Mesenchymal stem cell (in vitro differentiated cells and primary cell): ENCODE measurements around the gene SOCS4.

Experiments used
- DNase-seq: peaks from one replicate; pipeline ENCODE4 v3.0.0-alpha.2; 2013
- H2AFZ ChIP-seq: one replicate; pipeline ENCODE4 v1.6.1; 2013; ENCODE audit warnings: low read depth, mild to moderate bottlenecking, control low read depth, inconsistent platforms, low read length, moderate library complexity
- H2AK5ac ChIP-seq: 2 replicates; pipeline ENCODE4 v1.6.1; 2013; ENCODE audit warnings: low read length, moderate library complexity, mild to moderate bottlenecking, inconsistent platforms; ENCODE audit not compliant: severe bottlenecking
- H2BK120ac ChIP-seq: one replicate; pipeline ENCODE4 v1.6.1; 2013; ENCODE audit warnings: low read depth, mild to moderate bottlenecking, inconsistent platforms, low read length, moderate library complexity
- H2BK12ac ChIP-seq, 2 experiments: one replicate each; pipeline ENCODE4 v1.6.1; 2013; ENCODE audit warnings: inconsistent platforms in 2 of 2, low read length in 2 of 2, mild to moderate bottlenecking in 2 of 2, moderate library complexity in 2 of 2, control low read depth in 1 of 2
- H2BK15ac ChIP-seq: one replicate; pipeline ENCODE4 v1.6.1; 2013; ENCODE audit warnings: mild to moderate bottlenecking, low read depth, inconsistent platforms; ENCODE audit not compliant: poor library complexity, severe bottlenecking
- H2BK5ac ChIP-seq: 2 replicates; pipeline ENCODE4 v1.6.1; 2013; ENCODE audit warnings: low read depth, mild to moderate bottlenecking, low read length, control low read depth, inconsistent platforms; ENCODE audit not compliant: poor library complexity, severe bottlenecking
- H3K14ac ChIP-seq, 2 experiments: one replicate each; pipeline ENCODE4 v1.6.1; 2013; ENCODE audit warnings: inconsistent platforms in 2 of 2, low read length in 2 of 2, control low read depth in 1 of 2, mild to moderate bottlenecking in 1 of 2, moderate library complexity in 1 of 2
- H3K18ac ChIP-seq, 2 experiments: one replicate each; pipeline ENCODE4 v1.6.1; 2013; ENCODE audit warnings: inconsistent platforms in 2 of 2, low read length in 2 of 2, control low read depth in 1 of 2, low read depth in 1 of 2, mild to moderate bottlenecking in 1 of 2
- H3K23ac ChIP-seq, 2 experiments: one replicate each; pipeline ENCODE4 v1.6.1; 2013; ENCODE audit warnings: inconsistent platforms in 2 of 2, low read length in 2 of 2, mild to moderate bottlenecking in 2 of 2, moderate library complexity in 2 of 2, control low read depth in 1 of 2
- H3K27ac ChIP-seq: 2 replicates; pipeline ENCODE4 v1.5.1; 2013; ENCODE audit warnings: mild to moderate bottlenecking, moderate library complexity, low read length, control low read depth, inconsistent platforms; ENCODE audit not compliant: poor library complexity, severe bottlenecking
- H3K27me3 ChIP-seq, 2 experiments: 2 replicates each; pipeline versions ENCODE4 v1.6.1 to v1.7.0; 2013; ENCODE audit warnings: low read length in 2 of 2, mild to moderate bottlenecking in 2 of 2, moderate library complexity in 2 of 2, control low read depth in 1 of 2, inconsistent platforms in 1 of 2; ENCODE audit not compliant: control insufficient read depth in 1 of 2, insufficient read depth in 1 of 2
- H3K36me3 ChIP-seq, 2 experiments: 2 replicates each; pipeline versions ENCODE4 v1.6.1 to v1.7.0; 2013; ENCODE audit warnings: low read length in 2 of 2, control low read depth in 1 of 2, inconsistent platforms in 1 of 2, low read depth in 1 of 2, mild to moderate bottlenecking in 1 of 2; ENCODE audit not compliant: insufficient read depth in 2 of 2, control insufficient read depth in 1 of 2
- H3K4ac ChIP-seq, 2 experiments: one replicate each; pipeline ENCODE4 v1.6.1; 2013; ENCODE audit warnings: inconsistent platforms in 2 of 2, low read length in 2 of 2, mild to moderate bottlenecking in 2 of 2, moderate library complexity in 2 of 2, control low read depth in 1 of 2, low read depth in 1 of 2
- H3K4me1 ChIP-seq: 2 replicates; pipeline ENCODE4 v1.6.1; 2013; ENCODE audit warnings: low read depth, low read length, control low read depth; ENCODE audit not compliant: control insufficient read depth, insufficient read depth
- H3K4me2 ChIP-seq: 2 replicates; pipeline ENCODE4 v1.6.1; 2013; ENCODE audit warnings: low read length, mild to moderate bottlenecking, inconsistent platforms; ENCODE audit not compliant: poor library complexity, severe bottlenecking
- H3K4me3 ChIP-seq, 2 experiments: 2 replicates each; pipeline versions ENCODE4 v1.5.1 to v1.7.0; 2013; ENCODE audit warnings: low read length in 2 of 2, mild to moderate bottlenecking in 2 of 2, control low read depth in 1 of 2, low read depth in 1 of 2; ENCODE audit not compliant: insufficient read depth in 1 of 2
- H3K79me1 ChIP-seq: replicated peaks from 2 replicates; pipeline ENCODE4 v1.6.1; 2013; ENCODE audit warnings: mild to moderate bottlenecking, control low read depth, low read length, inconsistent platforms; ENCODE audit not compliant: poor library complexity, severe bottlenecking
- H3K9ac ChIP-seq: 2 replicates; pipeline ENCODE4 v1.7.0; 2013; ENCODE audit warnings: mild to moderate bottlenecking, low read length, moderate library complexity
- H3K9me3 ChIP-seq: 2 replicates; pipeline ENCODE4 v1.7.0; 2013; ENCODE audit warnings: mild to moderate bottlenecking, low read length; ENCODE audit not compliant: control insufficient read depth
- H4K8ac ChIP-seq: one replicate; pipeline ENCODE4 v1.6.1; 2013; ENCODE audit warnings: inconsistent platforms, mild to moderate bottlenecking, low read length, moderate library complexity
- H4K91ac ChIP-seq: one replicate; pipeline ENCODE4 v1.6.1; 2013; ENCODE audit warnings: mild to moderate bottlenecking, low read length, inconsistent platforms
- WGBS: methylation state at CpG from one replicate; pipeline ENCODE4 v1.1.7; 2013; ENCODE audit warnings: mixed read lengths; 5-methylcytosine and 5-hydroxymethylcytosine counted together

SOCS4 gene

DNA sequence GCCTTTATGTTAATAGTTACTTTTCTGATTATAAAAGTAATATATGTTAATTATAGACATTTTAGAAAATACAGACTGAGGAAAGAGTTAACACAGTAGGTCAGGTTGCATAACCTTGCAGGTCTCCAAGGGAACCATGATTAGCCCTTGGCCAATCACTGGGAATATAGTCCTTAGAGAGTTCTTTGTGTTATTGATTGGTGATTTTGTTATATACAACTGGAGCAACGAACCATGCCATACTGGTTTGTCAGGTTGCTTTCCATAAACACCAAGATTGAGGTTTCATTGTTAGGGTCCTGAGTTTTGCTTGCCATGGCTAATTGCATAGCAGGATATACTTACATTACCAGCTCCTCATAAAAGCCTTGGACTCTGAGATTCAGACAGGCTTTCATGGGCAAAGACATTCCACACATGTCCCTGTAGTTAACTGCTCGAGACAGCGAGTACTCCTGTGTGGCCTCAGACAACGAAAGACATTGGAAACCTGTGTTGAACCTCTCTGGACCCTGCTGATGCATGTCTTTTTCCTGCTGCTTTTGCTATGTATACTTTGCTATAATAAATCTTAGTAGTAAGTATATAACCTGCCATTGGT, 58.1 kb downstream of the SOCS4 start:
- no peaks in the 10 kb centered on the region for H3K36me3 ChIP-seq
- H3K27ac ChIP-seq = no peak overlapping the region

DNA sequence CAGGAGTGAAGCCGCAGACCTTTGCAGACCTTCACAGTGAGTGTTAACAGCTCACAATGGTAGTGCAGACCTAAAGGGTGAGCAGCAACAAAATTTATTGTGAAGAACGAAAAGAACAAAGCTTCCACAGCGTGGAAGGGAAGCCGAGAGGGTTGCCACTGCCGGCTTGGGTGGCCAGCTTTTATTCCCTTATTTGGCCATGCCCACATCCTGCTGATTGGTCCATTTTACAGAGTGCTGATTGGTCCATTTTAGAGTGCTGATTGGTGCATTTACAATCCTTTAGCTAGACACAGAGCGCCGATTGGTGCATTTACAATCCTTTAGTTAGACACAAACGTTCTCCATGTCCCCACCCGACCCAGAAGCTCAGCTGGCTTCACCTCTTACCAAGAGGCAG, 59.9 kb downstream of the SOCS4 start:
- no peak overlapping the region for H2BK5ac ChIP-seq
- H2AFZ ChIP-seq = no peak overlapping the region
- H3K4ac ChIP-seq = no peak overlapping the region
- 97% methylated on average over 7 of the region's 9 CpGs for WGBS
- no peak overlapping the region for H3K14ac ChIP-seq
- H3K9ac ChIP-seq = no peak overlapping the region
- no peak overlapping the region for H3K27ac ChIP-seq
- DNase-seq = no peak
- no peak overlapping the region for H2AK5ac ChIP-seq
- no peak overlapping the region for H3K4me3 ChIP-seq
- no peak overlapping the region for H3K18ac ChIP-seq
- H3K79me1 ChIP-seq = no peaks in the 10 kb centered on the region
- H3K4me1 ChIP-seq = no peaks in the 10 kb centered on the region
- no peak overlapping the region for H2BK12ac ChIP-seq
- H3K9me3 ChIP-seq = no peaks in the 10 kb centered on the region
- no peak overlapping the region for H4K91ac ChIP-seq
- H3K36me3 ChIP-seq = no peaks in the 10 kb centered on the region
- H3K23ac ChIP-seq = no peak overlapping the region
- H2BK120ac ChIP-seq = no peak overlapping the region
- H3K27me3 ChIP-seq = no peaks in the 10 kb centered on the region
- H2BK15ac ChIP-seq = no peak overlapping the region
- H3K4me2 ChIP-seq = no peak overlapping the region
- H4K8ac ChIP-seq = no peak overlapping the region

More for the DNA sequence above, 58.1 kb downstream of the SOCS4 start:
- 84% methylated on average over 3 of the region's 4 CpGs for WGBS
- Histone ChIP-seq H2BK120ac (no peak overlapping the region), H2BK15ac (no peak overlapping the region), H3K4ac (no peak overlapping the region), H3K14ac (no peak overlapping the region), H3K79me1 (no peaks in the 10 kb centered on the region), H3K9ac (no peak overlapping the region), H3K4me3 (no peak overlapping the region), H2BK12ac (no peak overlapping the region), H3K18ac (no peak overlapping the region), H3K4me2 (no peak overlapping the region), H4K91ac (no peak overlapping the region), H4K8ac (no peak overlapping the region), H2AK5ac (no peak overlapping the region), H3K27me3 (no peaks in the 10 kb centered on the region), H2AFZ (no peak overlapping the region), H2BK5ac (no peak overlapping the region), H3K9me3 (no peaks in the 10 kb centered on the region), H3K4me1 (no peaks in the 10 kb centered on the region), H3K23ac (no peak overlapping the region)
- no peak for DNase-seq

DNA sequence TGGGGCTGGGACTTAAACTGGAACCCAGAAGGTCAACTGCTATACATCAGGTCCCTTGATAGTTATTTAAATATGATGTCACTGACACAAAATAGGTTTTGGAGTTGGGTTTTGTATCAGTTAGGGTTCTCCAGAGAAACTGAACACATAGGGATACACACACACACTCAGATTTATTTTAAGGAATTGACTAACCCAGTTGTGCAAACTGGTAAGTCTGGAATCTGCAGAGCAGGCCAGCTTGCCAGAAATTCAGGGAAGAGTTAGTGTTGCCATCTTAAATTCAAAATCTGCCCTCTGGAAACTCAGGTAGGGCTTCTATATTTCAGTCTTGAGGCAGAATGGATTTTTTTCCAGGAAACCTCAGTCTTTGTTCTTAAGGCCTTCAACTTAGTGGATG, 61.3 kb downstream of the SOCS4 start:
- Histone ChIP-seq H2BK12ac (no peak overlapping the region), H3K9me3 (no peaks in the 10 kb centered on the region), H4K91ac (no peak overlapping the region), H4K8ac (no peak overlapping the region), H3K4me1 (no peaks in the 10 kb centered on the region), H3K4ac (no peak overlapping the region), H2BK120ac (no peak overlapping the region), H2AK5ac (no peak overlapping the region), H3K27ac (no peak overlapping the region), H3K14ac (no peak overlapping the region), H3K4me3 (no peak overlapping the region), H3K79me1 (no peaks in the 10 kb centered on the region), H2BK15ac (no peak overlapping the region), H3K36me3 (no peaks in the 10 kb centered on the region), H3K18ac (no peak overlapping the region), H2BK5ac (no peak overlapping the region), H3K9ac (peak overlapping the region; percentile 33), H3K23ac (no peak overlapping the region), H3K4me2 (no peak overlapping the region), H2AFZ (no peak overlapping the region), H3K27me3 (no peaks in the 10 kb centered on the region)
- no peak for DNase-seq

DNA sequence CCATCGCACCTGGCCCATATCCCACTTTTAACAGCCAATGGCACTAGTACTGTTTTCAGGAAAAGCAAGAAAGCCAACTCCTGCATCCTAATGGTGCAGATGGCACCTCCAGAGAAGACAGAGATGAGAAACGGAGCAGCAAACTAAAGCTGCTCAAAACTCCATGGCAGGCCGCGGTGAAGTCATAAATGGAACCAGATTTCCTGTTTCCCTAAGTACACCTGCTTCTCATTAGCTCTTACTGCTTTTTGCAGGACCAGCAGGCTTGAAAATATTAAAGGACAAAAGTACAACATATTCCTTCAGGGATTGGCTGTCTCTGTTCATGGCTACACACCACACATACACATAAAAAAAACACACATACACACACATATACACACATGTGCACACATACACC, 65.3 kb downstream of the SOCS4 start:
- DNase-seq = no peak
- H3K14ac ChIP-seq = no peak overlapping the region

More for the DNA sequence above, 65.3 kb downstream of the SOCS4 start:
- WGBS = 89% methylated on average over 4 of the region's 4 CpGs
- no peak overlapping the region for H2BK12ac ChIP-seq
- no peak overlapping the region for H3K18ac ChIP-seq
- no peak overlapping the region for H3K27ac ChIP-seq
- H2AK5ac ChIP-seq = no peak overlapping the region
- H3K79me1 ChIP-seq = no peaks in the 10 kb centered on the region
- no peak overlapping the region for H4K8ac ChIP-seq
- no peaks in the 10 kb centered on the region for H3K36me3 ChIP-seq
- H2BK120ac ChIP-seq = no peak overlapping the region
- H2BK5ac ChIP-seq = no peak overlapping the region
- H2AFZ ChIP-seq = no peak overlapping the region
- peak overlapping the region; percentile 48 for H3K9ac ChIP-seq
- H3K4ac ChIP-seq = no peak overlapping the region
- no peaks in the 10 kb centered on the region for H3K9me3 ChIP-seq
- no peak overlapping the region for H4K91ac ChIP-seq
- peak overlapping the region in 1 of 2 experiments; percentile 37 for H3K4me3 ChIP-seq
- H3K23ac ChIP-seq = no peak overlapping the region
- H3K4me1 ChIP-seq = no peaks in the 10 kb centered on the region
- no peak overlapping the region for H3K4me2 ChIP-seq
- no peak overlapping the region for H2BK15ac ChIP-seq
- no peaks in the 10 kb centered on the region for H3K27me3 ChIP-seq
